GM19023 (cell line): Measurements from ENCODE around the gene TXLNA.

Experiments used
- ATAC-seq: cut with Tn5 transposase; IDR thresholded peaks from one replicate; pipeline ENCODE4 v1.9.1; 2021; ENCODE audit warnings: mild to moderate bottlenecking, moderate library complexity; ENCODE audit not compliant: unreplicated experiment

TXLNA gene

GRCh38 chr1:32208469-32208868, 29.0 kb downstream of the TXLNA start:
- no peak for ATAC-seq

GRCh38 chr1:32208891-32209328, 29.4 kb downstream of the TXLNA start, which contains the start of gene DCDC2B:
Gene DCDC2B (plus strand): TSS chr1:32209089. CDS start chr1:32209094, 5 bp downstream.
- ATAC-seq = no peak

GRCh38 chr1:32215629-32216480, 36.4 kb downstream of the TXLNA start:
- no peak for ATAC-seq

GRCh38 chr1:32216566-32216965, 37.1 kb downstream of the TXLNA start:
- ATAC-seq = no peak

GRCh38 chr1:32219022-32219421, 39.5 kb downstream of the TXLNA start:
- no peak for ATAC-seq

GRCh38 chr1:32220746-32221580, 41.5 kb downstream of the TXLNA start:
- ATAC-seq = no peak

- no peak for ATAC-seq
These were observed 42.1 kb downstream of the TXLNA start for GRCh38 chr1:32221581-32221979.

GRCh38 chr1:32221980-32222755, 42.7 kb downstream of the TXLNA start, which contains the start of the genes EIF3I and TMEM234:
Gene EIF3I (plus strand): TSS chr1:32222407. CDS start chr1:32222442, 35 bp downstream.
Gene TMEM234 (minus strand): TSS chr1:32222353. CDS start chr1:32222322, 31 bp downstream.
- ATAC-seq = peak; percentile 91

- ATAC-seq = no peak
These were observed 44.2 kb downstream of the TXLNA start for GRCh38 chr1:32223683-32224082.

- no peak for ATAC-seq
These were observed 44.8 kb downstream of the TXLNA start for GRCh38 chr1:32224285-32224684.

- ATAC-seq = no peak
These were observed 49.3 kb downstream of the TXLNA start for GRCh38 chr1:32228771-32229170.

- no peak for ATAC-seq
These were observed 52.5 kb downstream of the TXLNA start for GRCh38 chr1:32231843-32232432.

- ATAC-seq = no peak
These were observed 53.3 kb downstream of the TXLNA start for GRCh38 chr1:32232558-32233304.

GRCh38 chr1:32234792-32235191, 55.3 kb downstream of the TXLNA start:
- no peak for ATAC-seq

GRCh38 chr1:32239337-32239736, 59.9 kb downstream of the TXLNA start:
- no peak for ATAC-seq

- no peak for ATAC-seq
These were observed 60.3 kb downstream of the TXLNA start for GRCh38 chr1:32239790-32240139.

GRCh38 chr1:32240140-32240951, 60.9 kb downstream of the TXLNA start:
- no peak for ATAC-seq

GRCh38 chr1:32241001-32241763, 61.7 kb downstream of the TXLNA start:
- ATAC-seq = no peak
